H1 (cell line): ENCODE results near the gene TEX38. TPM values are rescaled to one million over a fixed set of nuclear protein-coding genes. Genes with fewer than 3 reads are reported as not detected.
"Not testable (repeated sequence)": the region's sequence is repeated elsewhere in the genome, so short reads cannot be mapped to it uniquely, and the experiment has no call there.

Experiments
- CTCF ChIA-PET: fragments of 300-600 bp; sonication (Branson Sonifier 250); formaldehyde crosslinking; loops from one replicate; lab custom pipeline; 2021; ENCODE audit not compliant: partially characterized antibody; lab: Charles Lee
- POLR2A ChIA-PET: fragments of 300-600 bp; sonication (Branson Sonifier 250); formaldehyde crosslinking; loops from one replicate; lab custom pipeline; 2021; ENCODE audit warnings: inconsistent platforms; ENCODE audit not compliant: partially characterized antibody; lab: Charles Lee
- DNase-seq, 2 experiments: peaks; one replicate each; pipeline versions ENCODE4 v3.0.0 to v3.0.0-alpha.2; 2010 to 2022; ENCODE audit warnings: low spot score in 2 of 2, low read depth in 1 of 2, mixed read lengths in 1 of 2
- FAIRE-seq: peaks from 2 replicates; lab custom pipeline; 2011; peaks lifted over from hg19 to GRCh38; lab: Jason Lieb, UNC
- H2AFZ ChIP-seq: 2 replicates; pipeline ENCODE4 v1.8.1; 2012; ENCODE audit warnings: low read length, inconsistent platforms
- H2AK5ac ChIP-seq: 2 replicates; pipeline ENCODE4 v1.6.1; 2013; ENCODE audit warnings: low read depth, low read length
- H2BK120ac ChIP-seq: replicated peaks from 2 replicates; pipeline ENCODE3; 2013; ENCODE audit warnings: low read depth, low read length, inconsistent platforms
- H2BK12ac ChIP-seq: 2 replicates; pipeline ENCODE4 v1.6.1; 2013; ENCODE audit warnings: low read depth, low read length
- H2BK15ac ChIP-seq: 2 replicates; pipeline ENCODE4 v1.6.1; 2013; ENCODE audit warnings: low read length
- H2BK20ac ChIP-seq: 2 replicates; pipeline ENCODE4 v1.6.1; 2013; ENCODE audit warnings: low read length
- H2BK5ac ChIP-seq: 2 replicates; pipeline ENCODE4 v1.6.1; 2013; ENCODE audit warnings: low read depth, low read length
- H3K14ac ChIP-seq: 2 replicates; pipeline ENCODE4 v1.6.1; 2013; ENCODE audit warnings: inconsistent platforms; ENCODE audit not compliant: insufficient read length
- H3K18ac ChIP-seq: 2 replicates; pipeline ENCODE4 v1.6.1; 2013; ENCODE audit warnings: low read length; ENCODE audit errors: extremely low read depth
- H3K23ac ChIP-seq: 2 replicates; pipeline ENCODE4 v1.6.1; 2013; ENCODE audit warnings: inconsistent platforms; ENCODE audit not compliant: insufficient read length
- H3K23me2 ChIP-seq: 2 replicates; pipeline ENCODE4 v1.6.1; 2013; ENCODE audit warnings: low read depth, low read length
- H3K27ac ChIP-seq: 2 replicates; pipeline ENCODE4 v1.6.1; 2011; ENCODE audit warnings: low read depth, low read length, inconsistent platforms
- H3K27me3 ChIP-seq, 4 experiments: replicated peaks in 1 of 4; 1 replicate in 1 of 4; 2 replicates in 3 of 4; pipeline versions ENCODE4 v1.6.1 to v1.8.1; 2011 to 2013; ENCODE audit warnings: low read length in 3 of 4, mild to moderate bottlenecking in 3 of 4, inconsistent platforms in 2 of 4, mixed read lengths in 2 of 4, moderate library complexity in 1 of 4; ENCODE audit not compliant: control insufficient read depth in 3 of 4, insufficient read depth in 3 of 4; ENCODE audit errors: extremely low read depth in 1 of 4
- H3K36me3 ChIP-seq, 4 experiments: 2 replicates each; pipeline versions ENCODE4 v1.6.1 to v1.8.1; 2011 to 2013; ENCODE audit warnings: mild to moderate bottlenecking in 4 of 4, low read length in 3 of 4, moderate library complexity in 2 of 4, control low read depth in 1 of 4, inconsistent platforms in 1 of 4; ENCODE audit not compliant: insufficient read depth in 4 of 4, control insufficient read depth in 2 of 4
- H3K4ac ChIP-seq: replicated peaks from 2 replicates; pipeline ENCODE3; 2013; ENCODE audit warnings: low read length, low read depth, mixed read lengths, inconsistent platforms; ENCODE audit not compliant: insufficient read length
- H3K4me1 ChIP-seq, 4 experiments: replicated peaks in 1 of 4; 1 replicate in 1 of 4; 2 replicates in 3 of 4; pipeline versions ENCODE4 v1.6.1 to v1.8.1; 2011 to 2013; ENCODE audit warnings: low read length in 3 of 4, inconsistent platforms in 2 of 4, mixed read lengths in 1 of 4; ENCODE audit not compliant: insufficient read depth in 4 of 4, control insufficient read depth in 3 of 4
- H3K4me2 ChIP-seq, 2 experiments: 2 replicates each; pipeline versions ENCODE4 v1.6.1 to v1.8.1; 2011 to 2013; ENCODE audit warnings: low read depth in 2 of 2, low read length in 2 of 2, control low read depth in 1 of 2, inconsistent platforms in 1 of 2, mild to moderate bottlenecking in 1 of 2; ENCODE audit not compliant: insufficient read depth in 1 of 2
- H3K4me3 ChIP-seq, 4 experiments: fragments of 200-600, 300-600 bp in 1 of 4; sonication (generic), shearing (Covaris generic), sonication (Bioruptor Twin) in 1 of 4; 2 replicates each; pipeline versions ENCODE4 v1.5.1 to v1.8.1; 2011 to 2016; ENCODE audit warnings: low read length in 4 of 4, low read depth in 3 of 4, control low read depth in 2 of 4, inconsistent platforms in 2 of 4, mild to moderate bottlenecking in 2 of 4, mixed read lengths in 1 of 4, moderate library complexity in 1 of 4; ENCODE audit not compliant: insufficient read depth in 2 of 4; ENCODE audit errors: extremely low read depth in 1 of 4
- H3K56ac ChIP-seq: replicated peaks from 2 replicates; pipeline ENCODE3; 2013; ENCODE audit warnings: low read depth, mild to moderate bottlenecking, mixed read lengths, low read length, inconsistent platforms; ENCODE audit not compliant: insufficient read length
- H3K79me1 ChIP-seq: 2 replicates; pipeline ENCODE4 v1.6.1; 2013; ENCODE audit warnings: low read depth, low read length, control low read depth
- H3K79me2 ChIP-seq, 2 experiments: 2 replicates each; pipeline versions ENCODE4 v1.6.1 to v1.8.1; 2012 to 2013; ENCODE audit warnings: low read length in 2 of 2, mild to moderate bottlenecking in 2 of 2, inconsistent platforms in 1 of 2; ENCODE audit not compliant: insufficient read depth in 2 of 2, control insufficient read depth in 1 of 2
- H3K9ac ChIP-seq, 4 experiments: replicated peaks in 1 of 4; 1 replicate in 1 of 4; 2 replicates in 3 of 4; pipeline versions ENCODE4 v1.6.1 to v1.8.1; 2011 to 2013; ENCODE audit warnings: low read depth in 3 of 4, low read length in 3 of 4, control low read depth in 2 of 4, mild to moderate bottlenecking in 2 of 4, moderate library complexity in 2 of 4, inconsistent platforms in 1 of 4; ENCODE audit errors: extremely low read depth in 1 of 4
- H3K9me3 ChIP-seq, 2 experiments: 2 replicates each; pipeline versions ENCODE4 v1.6.1 to v1.8.1; 2012 to 2013; ENCODE audit warnings: mild to moderate bottlenecking in 2 of 2, moderate library complexity in 2 of 2, control low read depth in 1 of 2, inconsistent platforms in 1 of 2, low read depth in 1 of 2, low read length in 1 of 2, mixed read lengths in 1 of 2; ENCODE audit not compliant: insufficient read depth in 2 of 2
- H4K20me1 ChIP-seq, 2 experiments: replicated peaks in 1 of 2; 2 replicates each; pipeline versions ENCODE3 to v1.8.1; 2011 to 2013; ENCODE audit warnings: inconsistent platforms in 2 of 2, low read length in 2 of 2, mild to moderate bottlenecking in 1 of 2; ENCODE audit not compliant: insufficient read depth in 2 of 2, control insufficient read depth in 1 of 2
- H4K5ac ChIP-seq: 2 replicates; pipeline ENCODE4 v1.6.1; 2013; ENCODE audit warnings: low read length, low read depth, mixed read lengths, inconsistent platforms; ENCODE audit not compliant: insufficient read length
- H4K8ac ChIP-seq: 2 replicates; pipeline ENCODE4 v1.8.0; 2013; ENCODE audit warnings: mild to moderate bottlenecking, moderate library complexity, low read length, inconsistent platforms; ENCODE audit not compliant: insufficient read depth; ENCODE audit errors: extremely low read depth
- H4K91ac ChIP-seq: replicated peaks from 2 replicates; pipeline ENCODE3; 2013; ENCODE audit warnings: low read length, mixed read lengths, inconsistent platforms; ENCODE audit not compliant: insufficient read length
- WGBS, 2 experiments: shearing (Covaris generic) in 1 of 2; methylation state at CpG; one replicate each; pipeline versions ENCODE4 v1.1.6 to v1.1.7; 2013 to 2015; ENCODE audit warnings: low lambda C conversion rate in 2 of 2, mixed read lengths in 2 of 2, inconsistent platforms in 1 of 2, low coverage in 1 of 2, missing lambda C conversion rate in 1 of 2; ENCODE audit not compliant: insufficient replicate concordance in 2 of 2, insufficient coverage in 1 of 2, insufficient read length in 1 of 2; ENCODE audit errors: extremely low coverage in 1 of 2, missing lambda C conversion rate in 1 of 2; 5-methylcytosine and 5-hydroxymethylcytosine counted together
- polyA plus RNA-seq, 7 experiments: library from polyadenylated mRNA; depleted of rRNA in 3 of 7; stranded (reverse) in 5 of 7; unstranded in 2 of 7; fragments of >200 nt in 5 of 7; fragments of 200-250 nt in 2 of 7; gene quantifications; 1 replicate in 5 of 7; 2 replicates in 1 of 7; 4 replicates in 1 of 7; pipeline versions ENCODE4 v1.2.1 to v1.2.3, GENCODE V29; 2011 to 2013; ENCODE audit warnings: missing spikeins in 2 of 7, mixed read lengths in 2 of 7
- total RNA-seq: library from RNA; stranded (reverse); fragmentation: NEBNext Ultra II Directional; extraction: Animal tissue kit (Norgen Biotek cat#: 25700); gene quantifications from 2 replicates; pipeline ENCODE4 v1.2.1, GENCODE V29; 2021

The TEX38 gene
- total and polyA plus RNA-seq, 2 of the 8 experiments (the other 6 are each of a cell fraction or from before 2014, with no cell fraction given): 0.33 TPM; not detected in 1

- CTCF ChIA-PET: interaction anchor here (1.0 kb wide), 1 partner anchor 16 kb away, joined by 3 read pairs; the partner anchor contains the start of gene ATPAF1
- H3K23me2 ChIP-seq, H3K4ac ChIP-seq, H4K8ac ChIP-seq, H3K27me3 ChIP-seq, DNase-seq, H4K20me1 ChIP-seq, H2BK12ac ChIP-seq, H3K79me1 ChIP-seq, FAIRE-seq, H4K91ac ChIP-seq, H3K4me3 ChIP-seq, POLR2A ChIA-PET, H4K5ac ChIP-seq, H2BK5ac ChIP-seq, H3K4me1 ChIP-seq, H3K4me2 ChIP-seq, H3K18ac ChIP-seq, H2AFZ ChIP-seq, H2BK20ac ChIP-seq, H3K79me2 ChIP-seq, H3K9ac ChIP-seq, H2BK15ac ChIP-seq, H3K9me3 ChIP-seq, H3K14ac ChIP-seq, H3K56ac ChIP-seq, H3K27ac ChIP-seq, H2AK5ac ChIP-seq, H3K23ac ChIP-seq, H2BK120ac ChIP-seq: not testable (repeated sequence)
- H3K36me3 ChIP-seq: peaks cover 0 to 48% (median 14%) of the 10 kb centered on the region in 4 experiments; a peak in 6 of 8 replicates
- 100% methylated on average over 3 of the region's 3 CpGs; no CpG with 5 or more reads in 1 of the 2 experiments for WGBS, 2 experiments
Measured at GRCh38 chr1:46651152-46651551, 20.5 kb upstream of the TEX38 start.
